Spleen (tissue), 7 donors: Measurements from ENCODE around the gene HPCAL1.

ENCODE experiments used
- CTCF ChIP-seq, 11 experiments: fragments of 200-600 bp in 7 of 11; fragments of 450-650 bp in 4 of 11; sonication (generic) in 4 of 11; IDR thresholded peaks in 8 of 11; conservative IDR thresholded peaks in 3 of 11; 1 replicate in 7 of 11; 2 replicates in 4 of 11; pipeline versions ENCODE4 v1.4.0 to v1.8.0; 2016 to 2021; ENCODE audit warnings: antibody characterized with exemption in 11 of 11, inconsistent platforms in 4 of 11, mild to moderate bottlenecking in 1 of 11
- POLR2A ChIP-seq, 3 donors: fragments of 450-650 bp; IDR thresholded peaks; one replicate each; pipeline ENCODE4 v1.5.1; 2017; ENCODE audit warnings: antibody characterized with exemption in 3 of 3, mild to moderate bottlenecking in 1 of 3
- POLR2AphosphoS5 ChIP-seq, 3 donors: sonication (generic); formaldehyde crosslinking; IDR thresholded peaks; one replicate each; pipeline ENCODE4 v1.5.1; 2017; ENCODE audit warnings: antibody characterized with exemption in 3 of 3
- donor health status: DM: no; HTN: no; CAD: no; lungs with moderate emphysema.
- donor health status: DM: no; HTN: no; CAD: no.
- donor health status: DM: no; HTN: no; CAD: no.

- peak; percentile 47 to 71 (median 66) for TF ChIP-seq POLR2AphosphoS5 (IDR thresholded peaks at IDR 0.05)
- peak; percentile 95 to 99 (median 98) for TF ChIP-seq CTCF (IDR thresholded peaks at IDR 0.05 in 8 of 11, conservative IDR thresholded peaks at IDR 0.05 in 3 of 11)
- no peak for TF ChIP-seq POLR2A (IDR thresholded peaks at IDR 0.05)
These were observed 132.4 kb downstream of the HPCAL1 start for GRCh38 chr2:10434886-10435819.
